ENCODE data around the gene PNMT. TPM values are rescaled to one million over a fixed set of nuclear protein-coding genes. Genes with fewer than 3 reads are reported as not detected.

The PNMT gene
- total RNA-seq, 4 donors from 2014 or later: 0.80 to 48.3 (median 1.3) TPM

DNA sequence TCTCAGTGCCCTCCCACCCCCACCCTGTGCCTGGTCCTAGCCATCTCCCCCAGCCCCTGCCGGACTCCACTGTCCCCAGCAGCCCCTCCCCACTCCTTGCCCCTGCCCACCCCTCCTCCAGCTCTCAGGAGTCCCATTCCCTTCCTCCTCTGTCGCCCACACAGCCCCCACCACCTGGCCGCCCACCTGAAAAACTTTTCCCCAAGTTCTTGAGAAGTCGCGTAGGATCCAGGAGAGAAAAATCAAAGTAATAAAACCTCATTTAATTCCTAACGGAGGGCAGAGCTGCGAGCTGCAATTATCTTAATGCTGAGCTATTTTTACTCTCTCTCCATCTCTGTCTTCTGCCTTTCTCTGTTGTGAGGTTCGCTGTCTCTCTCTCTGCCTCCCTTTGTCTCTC, 43.9 kb upstream of the PNMT start:
- DNase-seq: no peak
- H3K27me3 ChIP-seq: peaks cover 45% of the 10 kb centered on the region
- H3K36me3 ChIP-seq: no peaks in the 10 kb centered on the region
- intact Hi-C loops (cut with DNase I; ENCODE audit: low total_unique reads): no loop called here
- no peak overlapping the region for H3K4me3 ChIP-seq
- peaks cover 17 to 50% (median 44%) of the 10 kb centered on the region in 4 donors for H3K4me1 ChIP-seq
- H3K9me3 ChIP-seq: no peaks in the 10 kb centered on the region
- peak overlapping the region in 2 of 4 donors; percentile 90 to 93 for H3K27ac ChIP-seq
- TF ChIP-seq EP300 (IDR thresholded peaks at IDR 0.05; ENCODE audit: low read depth) (no peak), POLR2AphosphoS5 (IDR thresholded peaks at IDR 0.05) (no peak), POLR2A (IDR thresholded peaks at IDR 0.05) (no peak)
- TF ChIP-seq, protein P1, sequence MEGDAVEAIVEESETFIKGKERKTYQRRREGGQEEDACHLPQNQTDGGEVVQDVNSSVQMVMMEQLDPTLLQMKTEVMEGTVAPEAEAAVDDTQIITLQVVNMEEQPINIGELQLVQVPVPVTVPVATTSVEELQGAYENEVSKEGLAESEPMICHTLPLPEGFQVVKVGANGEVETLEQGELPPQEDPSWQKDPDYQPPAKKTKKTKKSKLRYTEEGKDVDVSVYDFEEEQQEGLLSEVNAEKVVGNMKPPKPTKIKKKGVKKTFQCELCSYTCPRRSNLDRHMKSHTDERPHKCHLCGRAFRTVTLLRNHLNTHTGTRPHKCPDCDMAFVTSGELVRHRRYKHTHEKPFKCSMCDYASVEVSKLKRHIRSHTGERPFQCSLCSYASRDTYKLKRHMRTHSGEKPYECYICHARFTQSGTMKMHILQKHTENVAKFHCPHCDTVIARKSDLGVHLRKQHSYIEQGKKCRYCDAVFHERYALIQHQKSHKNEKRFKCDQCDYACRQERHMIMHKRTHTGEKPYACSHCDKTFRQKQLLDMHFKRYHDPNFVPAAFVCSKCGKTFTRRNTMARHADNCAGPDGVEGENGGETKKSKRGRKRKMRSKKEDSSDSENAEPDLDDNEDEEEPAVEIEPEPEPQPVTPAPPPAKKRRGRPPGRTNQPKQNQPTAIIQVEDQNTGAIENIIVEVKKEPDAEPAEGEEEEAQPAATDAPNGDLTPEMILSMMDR (IDR thresholded peaks at IDR 0.05): no peak
- in situ Hi-C loops (cut with MboI; ENCODE audit: low pct_ligation_motif_present in 1 of 4, low pct_unique_long_range_greater_than_20kb in 1 of 4, low sequenced_read_pairs in 3 of 4): loop anchor here in 2 of 4 donors (10.0 kb wide), 2 partner anchors 120 to 130 kb away; no protein-coding TSS in a partner anchor
- 65 to 71% methylated on average over 5 to 8 of the region's 8 CpGs for whole genome bisulfite sequencing, 2 donors (ENCODE audit: low coverage in 1 of 2)

DNA sequence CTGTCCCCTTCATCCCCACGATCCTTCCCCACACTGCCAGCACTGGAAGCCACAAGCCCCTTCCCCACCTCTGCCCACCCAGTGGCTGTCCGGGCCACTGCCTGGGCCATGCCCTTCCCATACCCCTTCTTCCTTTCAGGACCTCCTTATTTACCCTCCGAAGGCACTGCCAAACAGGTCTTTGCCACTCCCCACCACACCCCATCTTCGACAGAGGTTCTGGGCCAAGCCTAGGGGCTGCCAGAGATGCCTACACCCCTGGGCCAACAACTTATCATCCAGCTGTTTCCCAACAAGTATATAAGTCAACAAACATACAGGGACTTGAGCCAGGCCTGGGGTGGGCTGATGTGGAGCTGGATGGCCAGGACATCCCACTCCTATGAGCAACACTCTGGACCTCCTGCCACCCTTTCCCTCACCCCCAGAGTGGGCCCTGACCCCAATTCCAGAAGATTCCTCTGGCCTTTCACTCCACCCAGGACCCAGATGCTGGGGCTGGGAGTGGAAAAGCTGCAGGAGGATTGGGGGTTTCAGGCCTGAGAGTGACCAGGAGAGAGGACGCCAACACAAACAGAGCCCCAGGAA, 43.0 kb upstream of the PNMT start:
- in situ Hi-C loops (cut with MboI; ENCODE audit: low pct_ligation_motif_present in 1 of 4, low pct_unique_long_range_greater_than_20kb in 1 of 4, low sequenced_read_pairs in 3 of 4) (loop anchor here in 3 of 4 donors (10.0 to 25.0 kb wide), 3 partner anchors 112 to 130 kb away; partner anchors contain the start of genes GRB7 (in 1 of the 3) and MIEN1 (in 1 of the 3)), intact Hi-C loops (cut with DNase I; ENCODE audit: low total_unique reads) (no loop called here)
- Histone ChIP-seq H3K27ac (peak overlapping the region; percentile 90 to 93 (median 91)), H3K9me3 (no peaks in the 10 kb centered on the region), H3K36me3 (no peaks in the 10 kb centered on the region), H3K4me3 (peak overlapping the region in 1 of 4 donors; percentile 60), H3K4me1 (peaks cover 17 to 53% (median 44%) of the 10 kb centered on the region in 4 donors), H3K27me3 (peaks cover 45% of the 10 kb centered on the region)
- DNase-seq: peak; percentile 74
- WGBS, 2 donors (ENCODE audit: low coverage in 1 of 2): 49% methylated on average over 4 of the region's 5 CpGs; no CpG with 5 or more reads in 1 of the 2 donors
- TF ChIP-seq POLR2AphosphoS5 (IDR thresholded peaks at IDR 0.05) (peak in 2 of 3 donors; percentile 12 to 42), EP300 (IDR thresholded peaks at IDR 0.05; ENCODE audit: low read depth) (no peak), POLR2A (IDR thresholded peaks at IDR 0.05) (peak; percentile 32)
- TF ChIP-seq, protein P1 (IDR thresholded peaks at IDR 0.05): no peak

DNA sequence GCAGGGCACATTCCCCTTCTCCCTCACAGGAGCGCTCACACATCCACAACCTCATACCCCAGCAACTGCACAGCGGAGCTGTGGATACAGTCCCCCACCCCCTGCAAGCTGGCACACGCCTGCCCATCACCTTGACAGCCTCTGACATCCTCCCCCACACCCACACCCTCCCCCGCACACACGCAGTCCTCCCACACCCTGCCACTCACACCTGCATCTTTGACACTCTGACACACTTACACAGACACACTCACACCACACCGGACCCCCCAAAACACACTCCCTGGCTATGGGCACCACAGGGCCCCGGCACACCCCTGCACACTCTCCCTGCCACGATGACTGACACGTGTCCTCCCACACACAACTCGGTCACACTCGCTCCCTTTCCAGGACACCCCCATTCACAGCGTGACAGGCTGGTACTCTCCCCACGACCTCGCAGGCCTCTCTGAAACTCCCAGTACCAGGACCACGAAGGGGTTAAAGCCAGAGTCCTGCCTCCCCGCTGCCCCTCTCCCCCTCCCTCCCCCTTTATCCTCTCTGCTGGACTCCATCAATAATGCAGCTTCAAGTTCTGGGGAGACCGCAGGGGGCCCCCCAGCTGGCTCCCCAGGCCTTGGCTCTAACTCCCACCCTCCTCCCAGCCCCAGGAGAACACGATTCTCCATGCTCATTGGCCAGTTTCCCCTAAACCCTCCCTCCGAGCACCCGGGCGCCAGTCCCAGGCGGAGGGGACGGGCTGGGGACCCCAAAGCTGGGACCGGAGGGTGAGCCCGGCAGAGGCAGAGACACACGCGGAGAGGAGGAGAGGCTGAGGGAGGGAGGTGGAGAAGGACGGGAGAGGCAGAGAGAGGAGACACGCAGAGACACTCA, 41.8 kb upstream of the PNMT start, which contains the start of gene PPP1R1B:
PPP1R1B (plus strand) TSS at position 782 of the 876 bp plus-strand sequence. CDS start 441 bp downstream, outside the sequence.
- DNase-seq: peak; percentile 58
- Histone ChIP-seq H3K27ac (peak within 1 kb of the TSS; percentile 90 to 93 (median 91)), H3K4me3 (peak within 1 kb of the TSS; percentile 18 to 60 (median 53)), H3K27me3 (peaks cover 49% of the 10 kb centered on the region), H3K36me3 (no peaks in the 10 kb centered on the region), H3K4me1 (peaks cover 17 to 64% (median 51%) of the 10 kb centered on the region in 4 donors), H3K9me3 (no peaks in the 10 kb centered on the region)
- no peak for TF ChIP-seq EP300 (IDR thresholded peaks at IDR 0.05; ENCODE audit: low read depth)
- TF ChIP-seq POLR2AphosphoS5 (IDR thresholded peaks at IDR 0.05): peak; percentile 54 to 76 (median 69)
- TF ChIP-seq, protein P1 (IDR thresholded peaks at IDR 0.05): no peak
- peak; percentile 82 for TF ChIP-seq POLR2A (IDR thresholded peaks at IDR 0.05)
- intact Hi-C loops (cut with DNase I; ENCODE audit: low total_unique reads) (no loop called here), in situ Hi-C loops (cut with MboI; ENCODE audit: low pct_ligation_motif_present in 1 of 4, low pct_unique_long_range_greater_than_20kb in 1 of 4, low sequenced_read_pairs in 3 of 4) (loop anchor here in 3 of 4 donors (10.0 to 25.0 kb wide), 3 partner anchors 111 to 128 kb away; partner anchors contain the start of genes GRB7 (in 1 of the 3) and MIEN1 (in 1 of the 3))
- WGBS, 2 donors (ENCODE audit: low coverage in 1 of 2): 12% methylated on average over 29 of the region's 29 CpGs; no CpG with 5 or more reads in 1 of the 2 donors

Measured in transverse colon (tissue), 4 donors.